ENCODE results near the gene MTX2. TPM values are rescaled to one million over a fixed set of nuclear protein-coding genes. Genes with fewer than 3 reads are reported as not detected.

Gene MTX2
- total and polyA plus RNA-seq, 2 donors (not counting 3 experiments of a cell fraction or from before 2014, with no cell fraction given) = 31.3 TPM

GRCh38 chr2:176251928-176252327 is 17.3 kb upstream of the MTX2 start:
- ChIA-PET POLR2A (no interaction called here), CTCF (no interaction called here)
- H3K4me1 ChIP-seq (ENCODE audit: control insufficient read depth, extremely low read depth, insufficient read depth, low read length) = no peaks in the 10 kb centered on the region
- no peak overlapping the region for H3K9ac ChIP-seq (replicated peaks; ENCODE audit: extremely low read depth, insufficient read depth, low read length)
- TF ChIP-seq JUN (IDR thresholded peaks at IDR 0.05; ENCODE audit: borderline replicate concordance, insufficient read depth, insufficient read length, low read depth) (no peak), CTCF (IDR thresholded peaks at IDR 0.05; ENCODE audit: extremely low read depth in 1 of 2, insufficient read depth in 1 of 2, low read depth in 1 of 2, low read length in 2 of 2) (no peak), GATA2 (IDR thresholded peaks at IDR 0.05; ENCODE audit: insufficient read depth, insufficient read length, low read depth, low read length) (no peak), EZH2 (IDR thresholded peaks at IDR 0.05; ENCODE audit: borderline replicate concordance, low read depth, low read length, severe bottlenecking) (no peak), POLR2AphosphoS5 (IDR thresholded peaks at IDR 0.05; ENCODE audit: insufficient read depth, low read depth, low read length) (no peak), MAX (IDR thresholded peaks at IDR 0.05; ENCODE audit: insufficient read depth, insufficient read length) (no peak), FOS (IDR thresholded peaks at IDR 0.05; ENCODE audit: borderline replicate concordance, insufficient read depth, low read length) (no peak), POLR2A (IDR thresholded peaks at IDR 0.05; ENCODE audit: low read depth, low read length) (no peak), MYC (IDR thresholded peaks at IDR 0.05; ENCODE audit: low read depth, low read length) (no peak)
- dilution Hi-C loops (cut with MboI; ENCODE audit: extremely low pct_ligation_motif_present, low sequenced_read_pairs) (no loop called here), intact Hi-C loops (cut with micrococcal nuclease) (no loop called here)
- no peaks in the 10 kb centered on the region for H3K27me3 ChIP-seq (ENCODE audit: control insufficient read depth in 2 of 2, insufficient read depth in 2 of 2, low read length in 2 of 2)
- no TSS peak for BruUV-seq (replicated peaks)
- H3K9me1 ChIP-seq (replicated peaks; ENCODE audit: control insufficient read depth, extremely low read depth, insufficient read depth, low read length) = no peaks in the 10 kb centered on the region
- no peaks in the 10 kb centered on the region for H4K20me1 ChIP-seq (replicated peaks; ENCODE audit: control insufficient read depth, extremely low read depth, insufficient read depth, low read length)
- no peak overlapping the region for H3K4me3 ChIP-seq (replicated peaks in 1 of 3; ENCODE audit: insufficient read depth in 1 of 3, low read depth in 1 of 3, low read length in 3 of 3)
- no peak overlapping the region for H2AFZ ChIP-seq (ENCODE audit: low read depth, low read length)
- no peak overlapping the region for H3K27ac ChIP-seq (ENCODE audit: insufficient read depth, low read depth, low read length)
- H3K36me3 ChIP-seq (ENCODE audit: control insufficient read depth in 2 of 2, extremely low read depth in 1 of 2, insufficient read depth in 2 of 2, low read length in 2 of 2) = no peaks in the 10 kb centered on the region
- DNase-seq (ENCODE audit: low read depth, low spot score) (no peak), FAIRE-seq (no peak)
- no peaks in the 10 kb centered on the region for H3K9me3 ChIP-seq (replicated peaks; ENCODE audit: control insufficient read depth, insufficient read depth, low read length)
- H3K4me2 ChIP-seq (ENCODE audit: insufficient read depth, low read length) = no peak overlapping the region
- no peaks in the 10 kb centered on the region for H3K79me2 ChIP-seq (ENCODE audit: control insufficient read depth, insufficient read depth, low read length)
